DND-41 (cell line): ENCODE results near the gene RRAGD.

ENCODE experiments used
- ATAC-seq: fragments of 200-7000 bp; cut with Tn5 transposase; 3 replicates; pipeline ENCODE4 v1.9.1; 2021; ENCODE audit warnings: low read depth; ENCODE audit not compliant: insufficient read depth
- DNase-seq: peaks from one replicate; pipeline ENCODE4 v3.0.0-alpha.2; 2020
- H2AFZ ChIP-seq: 2 replicates; pipeline ENCODE4 v1.6.0; 2012; ENCODE audit warnings: low read depth, low read length
- H3K27ac ChIP-seq: 2 replicates; pipeline ENCODE4 v1.5.1; 2012; ENCODE audit warnings: low read length, inconsistent platforms
- H3K27me3 ChIP-seq: fragments of 200-600 bp; sonication (generic); 2 replicates; pipeline ENCODE4 v1.6.0; 2012; ENCODE audit warnings: low read length, mild to moderate bottlenecking, inconsistent platforms; ENCODE audit not compliant: insufficient read depth, poor library complexity
- H3K36me3 ChIP-seq: 2 replicates; pipeline ENCODE4 v1.5.1; 2012; ENCODE audit warnings: low read length, inconsistent platforms; ENCODE audit not compliant: insufficient read depth
- H3K4me1 ChIP-seq: 2 replicates; pipeline ENCODE4 v1.5.1; 2012; ENCODE audit warnings: mild to moderate bottlenecking, low read length; ENCODE audit not compliant: insufficient read depth
- H3K4me2 ChIP-seq: 2 replicates; pipeline ENCODE4 v1.6.0; 2012; ENCODE audit warnings: mild to moderate bottlenecking, moderate library complexity, low read length, inconsistent platforms; ENCODE audit not compliant: insufficient read depth
- H3K4me3 ChIP-seq, 2 experiments: fragments of 200-600 bp in 1 of 2; shearing (Covaris generic) in 1 of 2; 2 replicates each; pipeline ENCODE4 v1.5.1; 2012 to 2016; ENCODE audit warnings: inconsistent platforms in 2 of 2, low read length in 2 of 2, mild to moderate bottlenecking in 2 of 2, low read depth in 1 of 2, moderate library complexity in 1 of 2
- H3K79me2 ChIP-seq: 2 replicates; pipeline ENCODE4 v1.6.0; 2012; ENCODE audit warnings: low read length, inconsistent platforms; ENCODE audit not compliant: insufficient read depth
- H3K9ac ChIP-seq: 2 replicates; pipeline ENCODE4 v1.6.0; 2012; ENCODE audit warnings: low read depth, mild to moderate bottlenecking, inconsistent platforms, low read length, moderate library complexity
- H3K9me3 ChIP-seq: 2 replicates; pipeline ENCODE4 v1.5.1; 2012; ENCODE audit warnings: low read length, moderate library complexity, mild to moderate bottlenecking, inconsistent platforms; ENCODE audit not compliant: insufficient read depth, severe bottlenecking
- H4K20me1 ChIP-seq: 2 replicates; pipeline ENCODE4 v1.6.0; 2012; ENCODE audit warnings: low read length; ENCODE audit not compliant: insufficient read depth
- EZH2 ChIP-seq: IDR thresholded peaks from 3 replicates; pipeline ENCODE4 v1.6.1; 2012; ENCODE audit warnings: borderline replicate concordance, low read depth, mild to moderate bottlenecking, moderate library complexity, low read length, inconsistent platforms; ENCODE audit not compliant: severe bottlenecking
- TF ChIP-seq, protein P1 (sequence below): IDR thresholded peaks from 2 replicates; pipeline ENCODE4 v1.5.1; 2012; ENCODE audit warnings: borderline replicate concordance, low read length, moderate library complexity, mild to moderate bottlenecking; ENCODE audit not compliant: poor library complexity, severe bottlenecking; ENCODE audit errors: extremely low read depth

RRAGD gene

GRCh38 chr6:89458704-89459103 lies 46.6 kb upstream of the RRAGD start:
- Histone ChIP-seq H2AFZ (no peak overlapping the region), H3K4me2 (no peak overlapping the region), H3K79me2 (no peaks in the 10 kb centered on the region), H4K20me1 (no peaks in the 10 kb centered on the region), H3K4me3 (no peak overlapping the region), H3K9ac (no peak overlapping the region), H3K9me3 (no peaks in the 10 kb centered on the region), H3K27me3 (no peaks in the 10 kb centered on the region), H3K4me1 (no peaks in the 10 kb centered on the region), H3K27ac (no peak overlapping the region), H3K36me3 (no peaks in the 10 kb centered on the region)
- TF ChIP-seq, protein P1, sequence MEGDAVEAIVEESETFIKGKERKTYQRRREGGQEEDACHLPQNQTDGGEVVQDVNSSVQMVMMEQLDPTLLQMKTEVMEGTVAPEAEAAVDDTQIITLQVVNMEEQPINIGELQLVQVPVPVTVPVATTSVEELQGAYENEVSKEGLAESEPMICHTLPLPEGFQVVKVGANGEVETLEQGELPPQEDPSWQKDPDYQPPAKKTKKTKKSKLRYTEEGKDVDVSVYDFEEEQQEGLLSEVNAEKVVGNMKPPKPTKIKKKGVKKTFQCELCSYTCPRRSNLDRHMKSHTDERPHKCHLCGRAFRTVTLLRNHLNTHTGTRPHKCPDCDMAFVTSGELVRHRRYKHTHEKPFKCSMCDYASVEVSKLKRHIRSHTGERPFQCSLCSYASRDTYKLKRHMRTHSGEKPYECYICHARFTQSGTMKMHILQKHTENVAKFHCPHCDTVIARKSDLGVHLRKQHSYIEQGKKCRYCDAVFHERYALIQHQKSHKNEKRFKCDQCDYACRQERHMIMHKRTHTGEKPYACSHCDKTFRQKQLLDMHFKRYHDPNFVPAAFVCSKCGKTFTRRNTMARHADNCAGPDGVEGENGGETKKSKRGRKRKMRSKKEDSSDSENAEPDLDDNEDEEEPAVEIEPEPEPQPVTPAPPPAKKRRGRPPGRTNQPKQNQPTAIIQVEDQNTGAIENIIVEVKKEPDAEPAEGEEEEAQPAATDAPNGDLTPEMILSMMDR, result no peak
- TF ChIP-seq EZH2, result no peak
- DNase-seq (no peak), ATAC-seq (peak; percentile 59; the same call in 1 of the 3 replicates)

DNA sequence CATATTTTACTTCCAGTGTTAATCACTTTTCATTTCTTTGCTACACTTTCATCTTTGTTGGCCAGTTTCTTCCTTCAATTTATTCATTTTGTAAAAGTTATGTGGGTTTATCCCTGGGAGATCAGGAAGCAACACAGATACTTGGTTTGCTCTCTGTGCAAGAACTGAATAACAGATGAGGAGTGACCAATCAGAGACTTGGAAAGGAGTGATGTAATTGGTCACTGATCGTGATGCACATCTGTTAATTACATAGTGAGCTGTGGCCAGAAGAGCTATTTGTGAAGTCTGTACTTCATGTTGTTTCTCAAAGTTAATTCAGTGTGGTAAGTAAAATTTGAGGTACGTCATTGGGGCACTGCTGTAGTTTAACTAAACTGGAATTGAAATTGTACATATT lies 42.2 kb upstream of the RRAGD start:
- no peaks in the 10 kb centered on the region for H3K9me3 ChIP-seq
- no peaks in the 10 kb centered on the region for H3K4me1 ChIP-seq
- no peaks in the 10 kb centered on the region for H3K27me3 ChIP-seq
- no peak overlapping the region for H3K4me2 ChIP-seq
- no peaks in the 10 kb centered on the region for H3K79me2 ChIP-seq
- H4K20me1 ChIP-seq, result no peaks in the 10 kb centered on the region
- DNase-seq (no peak), ATAC-seq (no peak)
- H3K4me3 ChIP-seq, result no peak overlapping the region
- H3K9ac ChIP-seq, result no peak overlapping the region
- no peak for TF ChIP-seq EZH2
- TF ChIP-seq, protein P1, result no peak
- no peak overlapping the region for H2AFZ ChIP-seq
- H3K27ac ChIP-seq, result no peak overlapping the region
- H3K36me3 ChIP-seq, result no peaks in the 10 kb centered on the region

DNA sequence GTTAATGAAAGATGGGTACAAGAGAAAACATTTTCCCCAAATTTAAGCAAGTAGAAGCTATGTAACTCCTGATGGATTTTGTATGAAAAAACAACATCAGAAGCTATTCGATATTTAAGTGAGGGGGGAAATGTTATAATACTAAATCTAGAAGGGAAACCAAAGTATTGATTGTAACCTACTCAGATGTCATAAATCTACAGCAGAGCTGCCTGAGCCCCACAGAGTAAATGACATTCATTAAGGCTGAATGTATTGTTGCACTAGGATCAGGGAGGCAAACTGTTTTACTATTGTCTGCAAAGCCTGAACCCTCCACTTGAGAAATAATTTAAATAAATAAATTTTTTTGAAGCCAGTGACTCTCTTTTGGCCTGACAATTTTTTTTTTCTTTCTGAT lies 40.2 kb upstream of the RRAGD start:
- H3K4me2 ChIP-seq, result no peak overlapping the region
- no peak overlapping the region for H3K9ac ChIP-seq
- no peak overlapping the region for H2AFZ ChIP-seq
- no peak overlapping the region for H3K4me3 ChIP-seq
- no peak for DNase-seq
- H3K79me2 ChIP-seq, result no peaks in the 10 kb centered on the region
- no peaks in the 10 kb centered on the region for H3K9me3 ChIP-seq
- H4K20me1 ChIP-seq, result no peaks in the 10 kb centered on the region
- H3K36me3 ChIP-seq, result no peaks in the 10 kb centered on the region
- TF ChIP-seq, protein P1, result no peak
- no peak for TF ChIP-seq EZH2
- H3K27me3 ChIP-seq, result no peaks in the 10 kb centered on the region
- ATAC-seq, result no peak
- H3K4me1 ChIP-seq, result no peaks in the 10 kb centered on the region
- no peak overlapping the region for H3K27ac ChIP-seq

- no peak overlapping the region for H3K27ac ChIP-seq
- no peak for TF ChIP-seq EZH2
- TF ChIP-seq, protein P1, result no peak
- no peak overlapping the region for H3K9ac ChIP-seq
- no peak overlapping the region for H2AFZ ChIP-seq
- ATAC-seq (no peak), DNase-seq (no peak)
- H3K4me3 ChIP-seq, result no peak overlapping the region
- no peaks in the 10 kb centered on the region for H4K20me1 ChIP-seq
- H3K79me2 ChIP-seq, result no peaks in the 10 kb centered on the region
- no peaks in the 10 kb centered on the region for H3K9me3 ChIP-seq
- H3K36me3 ChIP-seq, result no peaks in the 10 kb centered on the region
- no peak overlapping the region for H3K4me2 ChIP-seq
- no peaks in the 10 kb centered on the region for H3K4me1 ChIP-seq
- no peaks in the 10 kb centered on the region for H3K27me3 ChIP-seq
Observed at GRCh38 chr6:89449193-89449592, 37.1 kb upstream of the RRAGD start.
